SK-N-SH treated with all-trans-retinoic acid at 6 μM for 48 hours (cell line): ENCODE data around the gene RABGAP1L.
"Not testable (repeated sequence)": the region's sequence is repeated elsewhere in the genome, so short reads cannot be mapped to it uniquely, and the experiment has no call there.

Experiments used
- ATAC-seq: fragments of 200-7000 bp; cut with Tn5 transposase; 3 replicates; pipeline ENCODE4 v1.9.1; 2020; ENCODE audit warnings: mild to moderate bottlenecking, moderate library complexity
- ARNTL ChIP-seq: fragments of 450-650 bp; formaldehyde crosslinking; IDR thresholded peaks from 2 replicates; pipeline ENCODE4 v1.5.0; 2020; ENCODE audit warnings: low read depth, mild to moderate bottlenecking, moderate library complexity, borderline replicate concordance
- BACH2 ChIP-seq: fragments of 250-450 bp; sonication (Bioruptor Pico); IDR thresholded peaks from 2 replicates; pipeline ENCODE4 v1.9.0; 2021; ENCODE audit warnings: mild to moderate bottlenecking, borderline replicate concordance
- CSDC2 ChIP-seq: fragments of 250-450 bp; sonication (Bioruptor Pico); IDR thresholded peaks from 2 replicates; pipeline ENCODE4 v1.5.0; 2020; ENCODE audit warnings: mild to moderate bottlenecking, moderate library complexity
- CSRNP3 ChIP-seq: fragments of 250-450 bp; sonication (Bioruptor Pico); IDR thresholded peaks from 2 replicates; pipeline ENCODE4 v1.5.1; 2021; ENCODE audit warnings: mild to moderate bottlenecking, moderate library complexity
- GLIS3 ChIP-seq: fragments of 250-450 bp; sonication (Bioruptor Pico); IDR thresholded peaks from 2 replicates; pipeline ENCODE4 v1.5.0; 2020; ENCODE audit warnings: mild to moderate bottlenecking, moderate library complexity
- ISL1 ChIP-seq: fragments of 250-450 bp; sonication (Bioruptor Pico); IDR thresholded peaks from 2 replicates; pipeline ENCODE4 v2.1.2; 2022; ENCODE audit warnings: mild to moderate bottlenecking, moderate library complexity
- OSR1 ChIP-seq: fragments of 250-450 bp; sonication (Bioruptor Pico); IDR thresholded peaks from 2 replicates; pipeline ENCODE4 v1.8.0; 2022; ENCODE audit warnings: moderate library complexity, mild to moderate bottlenecking, inconsistent platforms
- PPARA ChIP-seq: fragments of 250-450 bp; sonication (Bioruptor Pico); IDR thresholded peaks from 2 replicates; pipeline ENCODE4 v1.5.0; 2020; ENCODE audit warnings: mild to moderate bottlenecking, borderline replicate concordance
- RARB ChIP-seq: fragments of 250-450 bp; sonication (Bioruptor Pico); IDR thresholded peaks from 2 replicates; pipeline ENCODE4 v1.8.0; 2021; ENCODE audit warnings: mild to moderate bottlenecking, moderate library complexity
- TCF4 ChIP-seq: fragments of 250-450 bp; sonication (Bioruptor Pico); IDR thresholded peaks from 2 replicates; pipeline ENCODE4 v1.8.0; 2021; ENCODE audit warnings: mild to moderate bottlenecking, moderate library complexity, borderline replicate concordance
- TOX ChIP-seq: fragments of 250-450 bp; sonication (Bioruptor Pico); IDR thresholded peaks from 2 replicates; pipeline ENCODE4 v1.8.0; 2021; ENCODE audit warnings: mild to moderate bottlenecking, moderate library complexity, borderline replicate concordance
- TSHZ2 ChIP-seq: fragments of 250-450 bp; sonication (Bioruptor Pico); IDR thresholded peaks from 2 replicates; pipeline ENCODE4 v1.5.0; 2020; ENCODE audit warnings: mild to moderate bottlenecking, moderate library complexity
- ZFP3 ChIP-seq: fragments of 250-450 bp; sonication (Bioruptor Pico); IDR thresholded peaks from 2 replicates; pipeline ENCODE4 v1.5.0; 2020; ENCODE audit warnings: mild to moderate bottlenecking, moderate library complexity
- ZFP30 ChIP-seq: fragments of 450-650 bp; formaldehyde crosslinking; IDR thresholded peaks from 2 replicates; pipeline ENCODE4 v1.5.0; 2022; ENCODE audit warnings: mild to moderate bottlenecking, moderate library complexity
- ZNF565 ChIP-seq: fragments of 450-650 bp; formaldehyde crosslinking; conservative IDR thresholded peaks from 2 replicates; pipeline ENCODE4 v1.5.0; 2020; ENCODE audit warnings: low read depth, mild to moderate bottlenecking, moderate library complexity
- ZNF8 ChIP-seq: fragments of 450-650 bp; formaldehyde crosslinking; IDR thresholded peaks from 2 replicates; pipeline ENCODE4 v1.5.0; 2020; ENCODE audit warnings: mild to moderate bottlenecking, moderate library complexity

Gene RABGAP1L

GRCh38 chr1:174640783-174641182 lies 481.5 kb downstream of the RABGAP1L start:
- ATAC-seq: no peak
- TF ChIP-seq GLIS3 (CRISPR knock-in tag): no peak
- no peak for TF ChIP-seq CSRNP3

- no peak for ATAC-seq
- TF ChIP-seq ZNF565 (CRISPR knock-in tag): no peak
- no peak for TF ChIP-seq ZFP3 (CRISPR knock-in tag)
- TF ChIP-seq RARB (CRISPR knock-in tag): no peak
- no peak for TF ChIP-seq GLIS3 (CRISPR knock-in tag)
- TF ChIP-seq TCF4 (CRISPR knock-in tag): no peak
- no peak for TF ChIP-seq ARNTL (CRISPR knock-in tag)
- TF ChIP-seq ZNF8 (CRISPR knock-in tag): no peak
- TF ChIP-seq, all 23 proteins: peak for 0
Observed at GRCh38 chr1:174642393-174642792, 483.1 kb downstream of the RABGAP1L start.

GRCh38 chr1:174643206-174643605 lies 483.9 kb downstream of the RABGAP1L start:
- no peak for ATAC-seq
- TF ChIP-seq ARNTL (CRISPR knock-in tag) (no peak), OSR1 (CRISPR knock-in tag) (no peak), TSHZ2 (no peak), ZNF8 (CRISPR knock-in tag) (no peak), TOX (CRISPR knock-in tag) (no peak), GLIS3 (CRISPR knock-in tag) (no peak), ZNF565 (CRISPR knock-in tag) (no peak), BACH2 (no peak), TCF4 (CRISPR knock-in tag) (no peak), ISL1 (CRISPR knock-in tag) (no peak), RARB (CRISPR knock-in tag) (no peak), CSRNP3 (no peak), PPARA (CRISPR knock-in tag) (no peak), ZFP30 (CRISPR knock-in tag) (no peak)
- TF ChIP-seq, all 23 proteins: peak for 0

- not testable (repeated sequence) for ATAC-seq
Observed at GRCh38 chr1:174649572-174649971, 490.3 kb downstream of the RABGAP1L start.

- ATAC-seq: no peak
Observed at GRCh38 chr1:174652569-174653280, 493.4 kb downstream of the RABGAP1L start.

More at GRCh38 chr1:174652569-174653280, 493.4 kb downstream of the RABGAP1L start:
- TF ChIP-seq GLIS3 (CRISPR knock-in tag) (no peak), CSDC2 (CRISPR knock-in tag) (no peak), TSHZ2 (no peak), ZFP30 (CRISPR knock-in tag) (no peak), RARB (CRISPR knock-in tag) (no peak), PPARA (CRISPR knock-in tag) (no peak)
